HS-5 (cell line): ENCODE measurements around the gene NME1.
A peak's percentile ranks its signal among the peaks of the same experiment; 100 is the strongest.
"Not testable (repeated sequence)": the region's sequence is repeated elsewhere in the genome, so short reads cannot be mapped to it uniquely, and the experiment has no call there.

Experiments
- DNase-seq: peaks from one replicate; pipeline ENCODE4 v3.0.0-alpha.2; 2012; ENCODE audit warnings: low read depth

Gene NME1

DNA sequence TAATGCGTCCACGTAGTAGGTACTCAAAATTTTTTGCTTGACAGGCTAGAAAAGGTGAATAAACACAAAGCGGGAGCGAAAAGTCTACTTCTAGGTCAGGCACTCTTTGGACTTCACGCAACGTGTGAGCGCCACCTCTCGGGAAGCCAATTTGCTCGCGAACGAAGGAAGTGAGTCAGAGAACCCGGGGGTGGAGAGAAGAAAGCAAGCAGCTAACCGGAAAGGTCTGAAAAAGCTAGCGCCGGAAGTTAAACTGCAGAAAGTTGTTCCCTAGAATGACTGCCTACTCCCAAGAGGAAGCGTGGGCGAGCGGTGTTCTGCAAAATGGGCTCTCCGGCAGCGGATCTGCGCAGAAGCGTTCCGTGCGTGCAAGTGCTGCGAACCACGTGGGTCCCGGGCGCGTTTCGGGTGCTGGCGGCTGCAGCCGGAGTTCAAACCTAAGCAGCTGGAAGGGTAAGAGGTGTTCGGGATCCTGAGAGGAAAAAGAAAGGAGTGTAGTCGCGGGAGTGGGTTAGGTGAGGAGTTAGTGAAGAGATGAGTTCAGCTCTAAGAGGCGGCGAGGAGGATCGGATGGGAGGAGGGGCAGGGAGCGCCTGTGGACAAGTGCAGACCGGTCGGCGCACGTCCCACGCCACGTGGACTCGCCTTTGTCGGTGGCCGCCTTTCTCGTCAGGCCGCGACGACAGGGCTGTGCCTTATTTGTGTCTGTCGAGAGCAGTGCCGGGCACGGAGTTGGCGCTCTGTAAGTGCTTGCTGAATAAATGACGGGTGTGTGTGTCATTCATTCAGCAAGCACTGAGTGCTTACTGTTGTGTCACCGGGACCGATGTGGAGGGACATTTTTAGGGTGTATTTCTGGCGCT lies at the start of gene NME1:
Gene NME1, plus strand, starts transcription at position 350 of the 863 bp plus-strand sequence. CDS start 2,096 bp downstream, outside the sequence.
- peak; percentile 94 for DNase-seq

DNA sequence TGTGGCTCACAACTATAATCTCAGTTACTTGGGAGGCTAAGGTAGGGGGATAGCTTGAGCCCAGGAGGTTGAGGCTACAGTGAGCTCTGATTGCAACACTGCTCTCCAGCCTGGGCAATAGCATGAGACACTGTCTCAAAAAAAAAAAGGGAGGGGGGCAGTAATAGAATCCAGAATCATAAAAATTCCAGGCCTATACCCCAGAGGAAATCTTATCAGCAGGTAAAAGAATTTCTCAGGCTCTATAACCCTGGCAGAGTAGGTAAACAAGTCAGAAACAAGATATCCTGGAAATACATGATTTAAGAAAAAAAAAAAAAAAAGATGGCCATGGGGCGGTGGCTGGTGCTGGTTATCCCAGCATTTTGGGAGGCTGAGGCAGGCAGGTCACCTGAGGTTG lies 45.6 kb upstream of the NME1 start:
- DNase-seq, result no peak

GRCh38 chr17:51112303-51113222 lies 40.8 kb upstream of the NME1 start:
- DNase-seq, result not testable (repeated sequence)

GRCh38 chr17:51115179-51115578 lies 38.2 kb upstream of the NME1 start:
- no peak for DNase-seq

DNA sequence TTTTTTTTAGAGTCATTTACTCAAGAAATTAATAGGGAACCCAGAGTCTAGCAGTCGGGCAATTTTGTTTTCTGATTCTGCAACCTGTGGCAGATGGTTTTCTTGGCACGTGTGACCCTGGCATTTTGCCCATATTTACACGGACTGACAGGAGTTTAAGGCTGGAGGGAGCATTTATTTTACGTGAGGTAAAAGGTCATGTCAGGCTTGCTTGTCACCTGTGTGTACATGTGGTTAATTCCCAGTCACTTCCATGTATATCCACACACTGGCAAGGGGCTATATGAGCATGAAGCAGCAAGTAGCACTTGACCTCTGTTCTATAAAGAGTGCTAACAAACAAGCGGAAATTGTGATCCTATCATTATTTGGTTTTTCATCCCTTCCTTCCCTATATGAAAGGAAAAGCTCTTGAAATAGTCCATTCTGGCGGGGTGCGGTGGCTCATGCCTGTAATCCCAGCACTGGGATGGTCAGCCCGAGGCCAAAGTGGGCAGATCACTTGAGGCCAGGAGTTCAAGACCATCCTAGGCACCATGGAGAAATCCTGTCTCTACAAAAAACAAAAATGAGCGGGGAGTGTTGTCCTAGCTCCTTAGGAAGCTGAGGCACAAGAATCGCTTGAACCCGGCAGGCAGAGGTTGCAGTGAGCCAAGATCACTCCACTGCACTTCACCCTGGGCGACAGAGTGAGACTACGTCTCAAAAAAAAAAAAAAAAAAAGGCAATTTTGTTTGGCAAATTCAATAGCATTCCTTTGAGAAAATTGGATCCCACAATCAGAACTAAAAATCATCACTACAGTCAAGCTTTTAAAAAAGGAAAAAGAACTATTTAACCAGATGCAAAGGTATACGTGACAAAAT lies 34.8 kb upstream of the NME1 start:
- no peak for DNase-seq

DNA sequence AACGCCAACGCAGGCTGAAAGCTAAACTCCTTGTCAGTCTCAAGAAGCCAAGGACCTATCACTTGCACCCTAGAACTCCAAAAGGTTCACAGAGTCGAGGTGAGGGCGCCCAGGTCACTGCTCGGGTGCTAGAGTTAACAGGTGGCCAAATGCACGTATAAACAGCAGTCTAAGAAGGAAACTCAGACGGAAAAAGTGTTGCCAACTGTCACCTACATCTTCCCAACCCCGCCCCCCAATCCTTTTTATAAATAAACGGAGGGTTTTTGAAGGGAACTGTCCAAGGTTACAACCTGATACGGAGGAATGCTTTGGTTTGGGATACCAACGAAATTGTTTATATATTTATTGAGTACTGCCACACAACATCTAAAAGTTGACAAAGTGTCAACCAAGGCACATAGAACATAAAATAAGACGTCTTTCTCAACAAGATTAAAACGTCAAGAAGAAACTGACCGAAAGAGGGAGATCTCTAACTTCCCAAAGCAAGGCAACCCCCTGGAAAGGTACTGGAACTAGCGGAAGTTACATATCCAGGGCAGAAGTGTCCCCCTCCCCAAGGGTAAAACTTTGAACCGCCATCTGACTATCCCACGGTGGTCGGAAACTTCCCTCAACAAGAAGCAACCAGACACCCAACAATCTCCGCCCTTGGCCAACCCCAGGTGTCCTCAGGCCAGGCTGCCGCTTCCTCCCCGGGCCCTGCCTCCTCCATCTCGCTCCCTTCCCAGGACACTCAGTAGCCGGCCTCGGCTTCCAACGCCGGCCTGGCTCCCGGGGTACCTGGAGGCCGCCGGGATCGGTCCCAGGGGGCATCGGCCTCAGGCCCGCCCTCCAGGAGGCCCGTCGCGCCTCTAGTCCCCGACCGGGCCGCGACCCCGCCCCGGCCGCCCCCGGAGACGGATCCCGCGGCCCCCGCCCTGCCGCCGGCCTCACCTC lies 33.7 kb upstream of the NME1 start:
- DNase-seq, result no peak

GRCh38 chr17:51120357-51120738 lies 33.0 kb upstream of the NME1 start:
- DNase-seq, result no peak

DNA sequence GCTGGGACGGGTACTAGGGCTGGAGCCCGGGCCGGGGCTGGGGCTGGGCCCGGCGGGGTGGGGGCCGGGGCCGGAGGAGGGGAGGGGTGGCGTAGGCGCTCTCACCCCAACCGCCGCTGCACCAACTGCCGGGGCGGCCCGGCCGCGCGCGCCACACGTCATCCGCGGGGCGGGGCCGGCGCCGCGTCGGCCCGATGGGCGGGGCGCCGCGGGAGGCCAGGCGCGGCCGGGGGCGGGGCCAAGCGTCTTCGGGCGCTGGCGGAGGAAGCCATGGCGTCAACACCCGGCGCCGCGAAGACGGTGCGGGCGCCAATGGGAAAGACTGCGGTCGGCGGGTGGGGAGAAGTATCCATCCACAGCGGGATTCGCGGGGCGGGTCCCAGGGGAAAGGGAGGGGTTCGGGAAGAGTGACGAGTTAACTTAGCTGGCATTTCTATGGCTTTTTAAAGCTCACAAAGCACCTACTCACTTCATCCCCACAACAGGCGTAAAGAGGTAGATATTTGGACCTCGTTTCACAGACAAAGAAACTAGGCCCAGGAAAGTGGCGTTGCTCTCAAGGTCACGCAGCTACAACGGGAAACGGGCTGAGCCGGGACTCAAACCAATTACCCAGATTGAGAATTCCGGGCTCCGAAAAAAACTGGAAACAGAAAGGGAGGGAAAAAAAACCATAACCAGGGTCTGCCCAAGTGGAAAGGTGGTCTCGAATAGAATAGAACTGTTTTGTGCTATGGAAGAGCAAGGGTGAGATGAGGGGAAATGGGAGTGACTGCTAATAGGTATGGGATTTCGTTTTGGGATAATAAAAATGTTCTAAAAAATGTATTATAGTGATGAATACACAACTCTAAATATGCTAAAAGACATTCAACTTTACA lies 32.4 kb upstream of the NME1 start, which contains the start of gene SPAG9:
Gene SPAG9, minus strand, starts transcription at position 130 of the 881 bp plus-strand sequence. CDS start 212 bp downstream, outside the sequence.
- peak; percentile 82 for DNase-seq

DNA sequence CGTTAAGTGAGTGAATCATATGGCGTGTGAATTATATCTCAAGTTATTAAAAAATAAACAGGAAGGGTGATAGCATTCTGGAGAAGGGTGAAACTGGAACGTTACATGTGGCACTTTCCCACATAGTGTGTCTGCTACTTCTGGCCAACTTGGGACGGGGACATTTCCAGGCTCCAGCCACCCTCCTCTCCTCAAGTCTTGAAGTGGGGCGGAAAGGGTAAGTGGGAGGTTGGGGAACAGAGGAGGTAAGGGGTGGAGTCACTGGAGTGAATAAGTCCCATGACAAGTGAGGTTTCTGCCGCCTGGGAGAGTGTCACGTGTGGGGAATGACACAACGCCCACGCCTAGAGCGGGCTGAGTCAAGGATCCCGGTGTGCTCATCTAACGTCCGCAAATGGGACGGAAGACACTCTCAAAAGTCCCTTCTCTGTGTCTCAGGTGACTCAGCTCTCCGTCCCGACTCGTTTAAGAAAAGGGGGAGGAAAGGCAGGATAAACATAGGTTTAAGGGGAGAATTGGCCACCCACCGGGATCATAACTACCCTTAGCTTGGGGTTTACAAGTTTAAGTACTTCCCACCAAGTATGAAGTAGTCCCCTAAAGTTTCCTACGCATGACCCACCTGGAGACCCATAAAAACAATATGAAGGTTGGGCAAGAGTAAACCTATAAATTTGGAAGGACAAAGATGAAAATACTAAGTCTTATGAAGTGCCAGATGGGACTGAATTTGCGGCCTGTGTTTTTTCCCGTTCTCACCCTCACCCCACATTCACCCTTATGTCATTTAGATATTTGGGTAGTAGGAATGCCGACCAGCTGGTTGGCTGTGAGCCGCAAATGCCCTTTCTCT lies 31.5 kb upstream of the NME1 start:
- peak; percentile 79 for DNase-seq

DNA sequence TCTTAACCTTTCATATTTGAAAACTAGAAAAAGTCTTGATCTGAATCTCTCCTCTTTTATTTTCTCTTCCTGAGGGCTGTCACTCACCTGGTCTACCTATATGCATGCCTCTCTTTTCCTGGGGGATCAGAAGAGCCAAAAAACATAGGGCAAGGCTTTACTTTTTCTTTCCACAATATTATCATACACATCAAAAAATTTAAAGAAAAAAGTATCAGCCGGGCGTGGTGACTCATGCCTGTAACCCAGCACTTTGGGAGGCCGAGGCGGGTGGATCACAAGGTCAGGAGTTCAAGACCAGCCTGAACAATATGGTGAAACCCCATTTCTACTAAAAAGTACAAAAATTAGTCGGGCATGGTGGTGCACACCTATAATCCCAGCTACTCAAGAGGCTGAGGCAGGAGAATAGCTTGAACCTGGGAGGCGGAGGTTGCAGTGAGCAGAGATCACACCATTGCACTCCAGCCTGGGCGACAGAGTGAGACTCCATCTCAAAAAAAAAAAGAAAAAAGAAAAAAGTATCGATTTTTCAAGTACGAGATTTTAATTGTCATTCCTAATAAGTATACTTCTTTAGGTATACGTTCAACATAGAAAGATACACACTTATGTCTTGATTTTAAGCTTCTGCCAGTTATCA lies 30.8 kb upstream of the NME1 start:
- not testable (repeated sequence) for DNase-seq

DNA sequence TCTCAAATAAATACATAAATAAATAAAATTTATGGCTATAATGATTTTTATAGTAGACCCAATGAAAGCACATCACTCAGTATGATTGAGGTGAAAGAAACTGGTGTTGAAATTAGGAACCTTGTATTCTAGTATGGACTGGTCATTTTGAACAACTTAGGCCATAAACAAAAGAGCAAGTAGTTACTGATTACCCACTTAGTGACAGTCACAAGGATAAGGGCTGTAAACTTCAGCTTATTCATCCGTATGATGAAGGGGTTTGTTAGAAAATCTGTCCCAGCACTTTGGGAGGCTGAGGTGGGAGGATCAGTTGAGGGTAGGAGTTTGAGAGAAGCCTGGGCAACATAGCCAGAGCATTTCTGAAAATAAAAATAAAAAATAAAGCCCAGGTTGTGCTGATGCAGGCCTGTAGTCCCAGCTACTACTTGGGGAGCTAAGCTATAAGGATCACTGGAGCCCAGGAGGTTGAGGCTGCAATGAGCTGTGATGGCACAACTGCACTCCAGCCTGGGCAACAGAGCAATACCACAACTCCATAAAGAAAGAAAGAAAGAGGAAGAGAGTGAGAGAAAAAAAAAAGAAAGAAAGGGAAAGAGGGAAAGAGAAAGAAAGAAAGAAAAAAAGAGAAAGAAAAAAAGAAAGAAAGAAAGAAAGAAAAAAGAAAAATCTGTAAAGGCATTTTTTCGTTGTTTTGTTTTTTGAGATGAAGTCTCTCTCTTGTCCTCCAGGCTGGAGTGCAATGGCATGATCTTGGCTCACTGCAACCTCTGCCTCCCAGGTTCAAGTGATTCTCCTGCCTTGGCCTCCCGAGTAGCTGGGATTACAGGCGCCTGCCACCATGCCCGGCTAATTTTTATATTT lies 28.5 kb upstream of the NME1 start:
- DNase-seq, result no peak

DNA sequence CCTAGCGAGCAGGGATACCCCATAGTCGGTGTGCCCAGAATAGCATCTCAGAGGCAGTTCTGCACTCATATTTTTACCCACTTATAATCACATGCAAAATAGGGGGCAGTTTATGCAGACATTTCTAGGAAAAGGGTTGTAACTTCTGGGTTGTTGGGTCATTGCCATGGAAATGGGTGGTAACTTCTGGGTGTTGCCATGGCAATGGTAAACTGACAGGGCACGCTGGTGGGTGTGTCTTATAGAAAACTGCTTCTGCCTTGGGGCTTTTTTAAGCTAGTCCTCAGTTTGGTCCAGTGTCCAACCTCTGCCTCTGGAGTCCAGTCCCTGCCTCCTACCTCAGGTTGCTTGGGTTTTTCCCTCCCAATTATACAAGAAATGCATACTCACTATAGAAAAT lies 25.3 kb upstream of the NME1 start:
- DNase-seq, result no peak

DNA sequence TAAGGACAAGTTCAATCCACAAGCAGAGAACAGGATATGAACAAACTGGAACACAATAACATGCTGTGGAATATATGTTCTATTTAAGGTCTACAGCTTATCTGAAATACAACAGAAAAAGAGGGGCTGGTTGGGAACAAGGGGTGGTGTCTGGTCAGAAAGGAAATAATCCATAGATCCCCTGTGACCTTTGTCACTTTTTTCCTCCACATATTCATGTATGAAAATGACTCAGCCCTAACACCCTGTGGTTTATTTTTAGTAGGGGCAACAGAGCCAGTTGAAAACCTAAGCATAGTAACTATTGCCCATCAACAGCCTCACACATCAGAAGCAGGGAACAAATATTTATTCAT lies 20.4 kb upstream of the NME1 start:
- DNase-seq, result no peak

DNA sequence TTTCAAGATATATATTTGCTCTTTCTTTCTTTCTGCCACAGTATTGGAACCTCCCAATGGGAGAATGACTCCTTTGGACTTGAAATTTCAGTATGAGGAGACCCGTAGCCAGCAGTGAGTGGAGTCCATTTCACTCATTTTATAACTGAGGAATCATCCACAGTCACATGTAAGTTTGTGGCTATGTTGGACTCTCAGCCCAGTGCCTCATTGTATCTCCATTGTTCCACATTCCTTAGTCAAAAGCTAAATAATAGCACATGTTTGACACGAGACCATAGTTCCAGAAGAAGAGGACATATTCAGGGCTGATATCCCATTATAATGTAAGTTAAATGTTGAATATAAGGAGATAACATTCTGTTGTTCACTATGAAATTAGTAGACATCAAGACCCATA lies 20.0 kb upstream of the NME1 start:
- no peak for DNase-seq

DNA sequence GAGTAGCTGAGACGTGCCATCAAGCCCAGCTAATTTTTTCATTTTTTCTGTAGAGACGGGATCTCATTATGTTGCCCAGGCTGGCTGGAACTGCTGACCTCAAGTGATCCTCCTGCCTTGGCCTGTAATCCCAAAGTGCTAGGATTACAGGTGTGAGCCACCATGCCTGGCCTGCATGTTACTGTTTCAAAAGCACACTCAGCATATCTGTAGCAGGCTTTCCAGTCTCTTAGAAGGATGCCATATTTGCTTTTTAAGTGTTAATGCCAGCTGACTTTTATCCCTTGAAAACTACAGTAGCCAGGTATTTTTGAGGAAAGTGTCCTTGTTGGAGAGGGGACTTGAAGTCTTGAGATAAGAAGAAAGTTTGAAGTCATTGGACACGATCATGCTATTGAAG lies 17.4 kb upstream of the NME1 start:
- no peak for DNase-seq

DNA sequence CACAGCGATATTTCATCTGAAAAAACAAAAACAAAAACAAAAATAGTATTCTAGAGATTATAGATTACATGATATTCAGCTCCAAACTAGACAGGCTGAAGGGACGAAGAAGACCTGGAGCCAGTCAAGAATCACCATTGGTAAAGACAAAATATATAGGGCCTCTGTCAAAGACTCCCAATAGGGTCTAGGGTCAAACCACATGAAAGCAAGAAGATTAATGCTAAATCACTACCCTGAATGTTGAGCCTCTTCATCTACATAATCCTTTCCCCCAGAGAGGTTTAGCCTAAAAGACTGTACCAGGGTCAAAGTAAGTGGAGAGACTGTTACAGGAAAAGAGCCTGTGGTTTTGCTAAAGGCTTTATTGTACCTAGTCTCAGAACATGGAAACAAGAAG lies 10.8 kb upstream of the NME1 start:
- DNase-seq, result no peak

DNA sequence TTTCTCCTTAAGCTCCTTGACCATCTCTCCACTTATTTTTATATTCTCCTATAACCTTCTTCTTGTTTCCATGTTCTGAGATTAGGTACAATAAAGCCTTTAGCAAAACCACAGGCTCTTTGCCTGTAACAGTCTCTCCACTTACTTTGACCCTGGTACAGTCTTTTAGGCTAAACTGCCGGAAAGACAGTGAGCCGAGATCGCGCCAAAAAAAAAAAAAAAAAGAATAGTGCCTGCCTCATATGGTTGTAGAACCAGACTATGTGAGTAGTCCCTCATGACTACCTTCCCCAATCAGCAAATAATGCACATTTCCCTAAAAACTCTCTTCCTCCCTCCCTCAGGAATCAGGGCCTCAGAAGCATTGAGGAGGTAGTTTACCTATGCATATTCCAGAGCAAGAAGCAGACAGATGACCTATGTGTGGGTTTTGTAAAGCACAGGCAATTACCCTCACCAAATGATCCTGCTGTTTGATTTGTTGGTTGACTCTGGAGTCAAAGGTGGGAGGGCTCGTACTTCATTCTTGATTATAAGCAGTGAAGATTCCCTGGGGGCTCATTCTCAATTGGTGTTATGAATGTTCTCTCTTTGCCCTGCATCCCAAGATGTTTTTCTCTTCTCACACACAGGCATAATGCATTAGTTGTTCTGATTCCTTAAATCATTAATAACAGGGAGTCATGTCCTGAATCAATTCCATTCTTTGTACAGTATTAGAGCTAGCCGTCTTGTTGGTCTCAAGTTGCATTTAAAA lies 8.9 kb upstream of the NME1 start:
- no peak for DNase-seq
